ENCODE data around the gene FEN1. TPM values are rescaled to one million over a fixed set of nuclear protein-coding genes. Genes with fewer than 3 reads are reported as not detected.

FEN1 gene
- total RNA-seq, 2 experiments from 2014 or later: 109 to 114 TPM

DNA sequence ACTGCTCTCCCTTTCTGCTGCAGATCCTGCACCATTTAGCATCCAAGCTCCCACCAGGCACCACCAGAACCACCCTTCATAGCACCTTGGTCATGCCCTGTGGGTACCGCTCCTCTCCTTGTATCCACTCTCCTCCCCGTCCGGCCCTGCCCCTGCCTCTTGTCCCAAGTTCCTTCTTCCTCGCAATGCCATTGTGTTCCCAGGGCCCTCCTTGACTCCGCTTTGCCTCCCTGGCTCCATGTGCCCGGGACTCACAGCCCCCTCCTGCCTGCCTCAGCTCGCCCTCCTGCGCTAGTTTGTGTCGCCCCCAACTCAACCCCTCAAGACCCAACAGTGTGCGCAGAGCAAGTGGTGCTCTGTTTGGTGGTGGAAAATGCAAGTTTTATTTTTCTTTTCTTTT lies 46.2 kb downstream of the FEN1 start:
- CTCF ChIA-PET: no interaction called here
- peaks cover 17% of the 10 kb centered on the region for H3K4me1 Mint-ChIP-seq (ENCODE audit: low read depth)
- ATAC-seq: no peak

DNA sequence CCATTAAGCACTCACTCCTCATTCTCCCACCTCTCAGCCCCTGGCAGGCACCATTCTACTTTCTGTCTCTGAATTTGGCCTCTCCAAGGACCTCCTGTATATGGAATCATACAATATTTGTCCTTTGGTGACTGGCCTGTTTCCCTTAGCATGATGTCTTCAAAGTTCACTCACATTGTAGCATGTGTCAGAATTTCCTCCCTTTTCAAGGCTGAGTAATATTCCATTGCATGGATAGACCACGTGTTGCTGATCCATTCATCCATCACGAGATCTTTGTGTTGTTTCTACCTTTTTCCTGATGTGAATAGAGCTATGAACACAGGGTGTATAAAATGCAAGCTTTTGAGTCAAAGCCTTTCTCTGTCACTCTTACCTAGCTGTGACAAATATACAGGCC lies 47.0 kb downstream of the FEN1 start:
- H3K9me3 Mint-ChIP-seq: no peaks in the 10 kb centered on the region
- TF ChIP-seq, protein P1, sequence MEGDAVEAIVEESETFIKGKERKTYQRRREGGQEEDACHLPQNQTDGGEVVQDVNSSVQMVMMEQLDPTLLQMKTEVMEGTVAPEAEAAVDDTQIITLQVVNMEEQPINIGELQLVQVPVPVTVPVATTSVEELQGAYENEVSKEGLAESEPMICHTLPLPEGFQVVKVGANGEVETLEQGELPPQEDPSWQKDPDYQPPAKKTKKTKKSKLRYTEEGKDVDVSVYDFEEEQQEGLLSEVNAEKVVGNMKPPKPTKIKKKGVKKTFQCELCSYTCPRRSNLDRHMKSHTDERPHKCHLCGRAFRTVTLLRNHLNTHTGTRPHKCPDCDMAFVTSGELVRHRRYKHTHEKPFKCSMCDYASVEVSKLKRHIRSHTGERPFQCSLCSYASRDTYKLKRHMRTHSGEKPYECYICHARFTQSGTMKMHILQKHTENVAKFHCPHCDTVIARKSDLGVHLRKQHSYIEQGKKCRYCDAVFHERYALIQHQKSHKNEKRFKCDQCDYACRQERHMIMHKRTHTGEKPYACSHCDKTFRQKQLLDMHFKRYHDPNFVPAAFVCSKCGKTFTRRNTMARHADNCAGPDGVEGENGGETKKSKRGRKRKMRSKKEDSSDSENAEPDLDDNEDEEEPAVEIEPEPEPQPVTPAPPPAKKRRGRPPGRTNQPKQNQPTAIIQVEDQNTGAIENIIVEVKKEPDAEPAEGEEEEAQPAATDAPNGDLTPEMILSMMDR (IDR thresholded peaks at IDR 0.05): no peak
- peaks cover 52% of the 10 kb centered on the region for H3K36me3 Mint-ChIP-seq (ENCODE audit: low read depth)
- no peak overlapping the region for H3K4me3 Mint-ChIP-seq
- DNase-seq: no peak
- no peak for ATAC-seq
- intact Hi-C loops (cut with micrococcal nuclease): no loop called here
- ChIA-PET CTCF (interaction anchor here (1.0 to 1.4 kb wide), 5 partner anchors 10 to 268 kb away, joined by 3 to 5 read pairs (median 4); no protein-coding TSS in a partner anchor), POLR2A (interaction anchor here (0.7 kb wide), 1 partner anchor 619 kb away, joined by 3 read pairs; no protein-coding TSS in a partner anchor)
- H3K27ac Mint-ChIP-seq: no peak overlapping the region
- no peaks in the 10 kb centered on the region for H3K27me3 Mint-ChIP-seq
- peaks cover 10% of the 10 kb centered on the region for H3K4me1 Mint-ChIP-seq (ENCODE audit: low read depth)

More for the DNA sequence above, 46.2 kb downstream of the FEN1 start:
- POLR2A ChIA-PET: no interaction called here
- Mint-ChIP-seq H3K4me3 (no peak overlapping the region), H3K27ac (no peak overlapping the region), H3K27me3 (no peaks in the 10 kb centered on the region), H3K36me3 (ENCODE audit: low read depth) (peaks cover 54% of the 10 kb centered on the region), H3K9me3 (no peaks in the 10 kb centered on the region)
- intact Hi-C loops (cut with micrococcal nuclease): no loop called here
- DNase-seq: no peak
- TF ChIP-seq, protein P1 (IDR thresholded peaks at IDR 0.05): no peak

DNA sequence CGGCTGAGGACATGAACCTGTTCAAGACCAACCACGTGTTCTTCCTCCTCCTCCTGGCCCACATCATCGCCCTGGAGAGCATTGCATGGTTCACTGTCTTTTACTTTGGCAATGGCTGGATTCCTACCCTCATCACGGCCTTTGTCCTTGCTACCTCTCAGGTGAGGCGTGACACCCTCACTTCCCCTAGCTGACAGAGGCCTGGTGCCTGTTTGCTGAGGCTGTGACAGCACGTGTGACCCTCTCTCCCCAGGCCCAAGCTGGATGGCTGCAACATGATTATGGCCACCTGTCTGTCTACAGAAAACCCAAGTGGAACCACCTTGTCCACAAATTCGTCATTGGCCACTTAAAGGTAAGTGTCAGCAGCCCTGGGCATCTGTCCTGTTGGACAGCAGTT lies 47.7 kb downstream of the FEN1 start:
- intact Hi-C loops (cut with micrococcal nuclease): no loop called here
- no peak overlapping the region for H3K4me3 Mint-ChIP-seq
- DNase-seq (no peak), ATAC-seq (no peak)
- CTCF ChIA-PET: interaction anchor here (1.0 to 1.5 kb wide), 6 partner anchors 11 to 268 kb away, joined by 3 to 5 read pairs (median 4); no protein-coding TSS in a partner anchor
- TF ChIP-seq, protein P1 (IDR thresholded peaks at IDR 0.05): no peak
- peaks cover 5% of the 10 kb centered on the region for H3K4me1 Mint-ChIP-seq (ENCODE audit: low read depth)
- no peaks in the 10 kb centered on the region for H3K9me3 Mint-ChIP-seq
- no peaks in the 10 kb centered on the region for H3K27me3 Mint-ChIP-seq
- H3K36me3 Mint-ChIP-seq (ENCODE audit: low read depth): peaks cover 56% of the 10 kb centered on the region
- POLR2A ChIA-PET: interaction anchor here (0.7 to 1.0 kb wide), 2 partner anchors 14 to 619 kb away, joined by 3 read pairs; no protein-coding TSS in a partner anchor
- H3K27ac Mint-ChIP-seq: no peak overlapping the region

DNA sequence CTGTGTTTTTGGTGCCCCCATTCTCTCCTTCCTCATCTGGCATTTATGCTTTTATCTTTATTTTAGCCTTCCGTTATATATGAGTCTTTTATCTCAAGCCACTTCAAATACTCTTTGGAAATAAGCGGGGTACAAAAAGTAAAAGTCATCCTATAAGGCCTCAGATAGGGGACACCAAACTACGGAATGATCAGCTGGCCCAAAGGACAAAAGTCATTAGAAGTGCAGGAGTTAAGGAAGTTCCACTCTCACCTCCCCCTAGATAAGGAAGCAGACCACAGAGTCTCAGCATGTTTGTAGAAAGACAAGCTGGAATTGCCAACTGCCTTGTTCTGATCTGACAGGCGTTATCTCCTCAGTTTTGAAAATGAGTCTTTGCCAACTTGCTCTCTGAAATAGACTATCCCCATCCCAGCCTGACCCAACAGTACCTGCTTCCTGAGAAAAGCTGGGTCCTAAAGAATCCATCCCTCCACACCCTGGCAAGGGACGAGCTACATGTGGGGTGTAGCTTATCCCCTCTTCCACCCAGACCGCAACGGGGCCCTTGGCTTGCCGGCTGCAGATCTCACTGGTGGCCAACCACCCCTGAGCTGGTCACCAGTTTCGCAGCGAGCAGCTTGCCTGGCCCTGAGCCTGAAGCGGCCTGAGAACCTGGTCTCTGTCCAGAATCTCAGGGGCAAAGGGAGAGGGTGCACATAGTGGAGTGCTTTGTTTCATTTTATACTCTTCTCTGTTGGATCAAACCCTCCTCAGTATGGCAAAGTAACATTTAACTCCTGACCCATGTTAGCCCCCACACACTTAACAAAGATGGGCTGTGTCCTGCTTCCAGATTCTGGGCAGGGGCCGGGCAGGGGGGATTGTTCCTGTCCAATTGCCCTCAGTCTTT lies 49.2 kb downstream of the FEN1 start:
- CTCF ChIA-PET: interaction anchor here (0.9 to 1.5 kb wide), 2 partner anchors 29 to 266 kb away, joined by 3 to 4 read pairs; no protein-coding TSS in a partner anchor
- TF ChIP-seq, protein P1 (IDR thresholded peaks at IDR 0.05): no peak
- no peaks in the 10 kb centered on the region for H3K27me3 Mint-ChIP-seq
- intact Hi-C loops (cut with micrococcal nuclease): no loop called here
- H3K4me3 Mint-ChIP-seq: no peak overlapping the region
- peaks cover 1% of the 10 kb centered on the region for H3K4me1 Mint-ChIP-seq (ENCODE audit: low read depth)
- H3K36me3 Mint-ChIP-seq (ENCODE audit: low read depth): peaks cover 55% of the 10 kb centered on the region
- DNase-seq (no peak), ATAC-seq (no peak)
- H3K9me3 Mint-ChIP-seq: no peaks in the 10 kb centered on the region
- POLR2A ChIA-PET: interaction anchor here (1.2 kb wide), 1 partner anchor 13 kb away, joined by 3 read pairs; no protein-coding TSS in a partner anchor
- H3K27ac Mint-ChIP-seq: no peak overlapping the region

DNA sequence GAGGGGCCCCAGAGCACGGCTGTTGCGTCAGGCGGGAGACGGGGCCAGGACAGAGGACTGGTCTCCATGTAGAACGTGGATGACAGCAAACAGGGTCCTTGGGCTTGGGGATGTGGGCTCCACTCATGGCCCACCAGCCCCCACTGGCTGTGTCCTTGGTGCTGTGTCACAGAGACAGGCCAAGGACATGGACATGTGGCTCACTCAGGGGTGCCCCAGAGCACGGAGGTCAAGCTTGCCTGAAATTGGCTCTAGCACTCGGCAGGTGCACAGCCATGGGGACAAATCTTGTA lies 49.8 kb downstream of the FEN1 start:
- CTCF ChIA-PET: interaction anchor here (0.9 kb wide), 1 partner anchor 265 kb away, joined by 3 read pairs; no protein-coding TSS in a partner anchor
- Mint-ChIP-seq H3K36me3 (ENCODE audit: low read depth) (peaks cover 59% of the 10 kb centered on the region), H3K4me1 (ENCODE audit: low read depth) (peaks cover 1% of the 10 kb centered on the region), H3K4me3 (no peak overlapping the region), H3K9me3 (no peaks in the 10 kb centered on the region), H3K27ac (no peak overlapping the region), H3K27me3 (no peaks in the 10 kb centered on the region)
- POLR2A ChIA-PET: no interaction called here
- intact Hi-C loops (cut with micrococcal nuclease): no loop called here
- DNase-seq (no peak), ATAC-seq (no peak)
- TF ChIP-seq, protein P1 (IDR thresholded peaks at IDR 0.05): no peak

Measured in activated CD8-positive, alpha-beta T cell treated with anti-CD3 and anti-CD28 coated beads for 36 hours (primary cell).